22Rv1 (cell line): ENCODE measurements around the gene ZDHHC8.

Experiments used
- CTCF ChIP-seq: fragments of 450-650 bp; IDR thresholded peaks from 2 replicates; pipeline ENCODE4 v1.5.1; 2017; ENCODE audit warnings: mild to moderate bottlenecking
- ZFX ChIP-seq: fragments of 450-650 bp; IDR thresholded peaks from 2 replicates; pipeline ENCODE4 v1.6.1; 2017; ENCODE audit warnings: antibody characterized with exemption, borderline replicate concordance

- TF ChIP-seq CTCF = no peak
- no peak for TF ChIP-seq ZFX
Observed at GRCh38 chr22:20155330-20156041, 23.9 kb downstream of the ZDHHC8 start.
